Measurements from ENCODE around the gene SSX7.
"Not testable (repeated sequence)": the region's sequence is repeated elsewhere in the genome, so short reads cannot be mapped to it uniquely, and the experiment has no call there.

GRCh38 chrX:52662218-52662617, 7.5 kb upstream of the SSX7 start:
- not testable (repeated sequence) for TF ChIP-seq CTCF (conservative IDR thresholded peaks at IDR 0.05; ENCODE audit: low read depth, low read length); EZH2phosphoT487 (IDR thresholded peaks at IDR 0.05; ENCODE audit: borderline replicate concordance, low read length)

All from PC-3 (cell line).